Muscle of leg (tissue), 11 donors: ENCODE results near the gene POLR2H. TPM values are rescaled to one million over a fixed set of nuclear protein-coding genes. Genes with fewer than 3 reads are reported as not detected.

Experiments
- DNase-seq: peaks from one replicate; pipeline ENCODE4 v3.0.0; 2013
- H3K27ac ChIP-seq: one replicate; pipeline ENCODE4 v1.5.1; 2013; ENCODE audit warnings: mild to moderate bottlenecking, low read length, control low read depth
- H3K27me3 ChIP-seq: one replicate; pipeline ENCODE4 v1.6.1; 2013; ENCODE audit warnings: low read length; ENCODE audit not compliant: control insufficient read depth, insufficient read depth
- H3K36me3 ChIP-seq: one replicate; pipeline ENCODE4 v1.6.1; 2013; ENCODE audit warnings: low read length; ENCODE audit not compliant: control insufficient read depth, insufficient read depth
- H3K4me1 ChIP-seq: one replicate; pipeline ENCODE4 v1.6.1; 2013; ENCODE audit warnings: low read length; ENCODE audit not compliant: control insufficient read depth, insufficient read depth
- H3K4me3 ChIP-seq: one replicate; pipeline ENCODE4 v1.5.1; 2013; ENCODE audit warnings: low read length, control low read depth
- H3K9me3 ChIP-seq: replicated peaks from 2 replicates; pipeline ENCODE4 v1.6.1; 2013; ENCODE audit warnings: low read depth, low read length; ENCODE audit not compliant: control insufficient read depth
- WGBS: methylation state at CpG from one replicate; pipeline ENCODE4 v1.1.5; 2013; ENCODE audit warnings: missing lambda C conversion rate; ENCODE audit not compliant: insufficient coverage; 5-methylcytosine and 5-hydroxymethylcytosine counted together
- polyA plus RNA-seq, 8 donors: library from polyadenylated mRNA; unstranded; fragments of 120-200 nt; gene quantifications; one replicate each; pipeline versions ENCODE4 v1.2.1 to v1.2.3, GENCODE V29; 2013; ENCODE audit warnings: inconsistent platforms in 1 of 8, low replicate concordance in 1 of 8; ENCODE audit not compliant: insufficient read length in 8 of 8, insufficient read depth in 1 of 8
- total RNA-seq: library from RNA; stranded (reverse); fragments of 120-200 nt; gene quantifications from one replicate; pipeline ENCODE4 v1.2.4, GENCODE V29; 2013

The POLR2H gene
- total and polyA plus RNA-seq, 9 donors = 39.9 to 55.0 (median 49.3) TPM

GRCh38 chr3:184322731-184323487 is 38.6 kb upstream of the POLR2H start:
- DNase-seq = no peak
- H3K27ac ChIP-seq = no peak overlapping the region
- no peaks in the 10 kb centered on the region for H3K9me3 ChIP-seq
- no peaks in the 10 kb centered on the region for H3K27me3 ChIP-seq
- peaks cover 97% of the 10 kb centered on the region for H3K36me3 ChIP-seq
- WGBS = 93% methylated on average over 12 of the region's 20 CpGs
- no peak overlapping the region for H3K4me3 ChIP-seq
- peaks cover 13% of the 10 kb centered on the region for H3K4me1 ChIP-seq

DNA sequence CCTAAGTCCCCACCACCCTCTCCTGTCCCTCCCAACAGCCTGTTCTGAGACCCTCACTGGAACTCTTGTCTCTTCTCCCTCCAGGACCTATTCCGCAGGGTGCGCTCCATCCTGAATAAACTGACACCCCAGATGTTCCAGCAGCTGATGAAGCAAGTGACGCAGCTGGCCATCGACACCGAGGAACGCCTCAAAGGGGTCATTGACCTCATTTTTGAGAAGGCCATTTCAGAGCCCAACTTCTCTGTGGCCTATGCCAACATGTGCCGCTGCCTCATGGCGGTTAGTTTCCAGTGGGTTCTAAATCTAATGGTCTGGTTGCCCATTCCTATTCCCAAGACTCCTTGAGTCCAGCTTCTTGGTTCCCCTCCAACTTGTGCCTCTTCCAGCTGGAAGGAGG is 37.8 kb upstream of the POLR2H start:
- Histone ChIP-seq H3K4me1 (peaks cover 13% of the 10 kb centered on the region), H3K4me3 (no peak overlapping the region), H3K27ac (no peak overlapping the region), H3K9me3 (no peaks in the 10 kb centered on the region), H3K36me3 (peaks cover 98% of the 10 kb centered on the region), H3K27me3 (no peaks in the 10 kb centered on the region)
- 94% methylated on average over 8 of the region's 8 CpGs for WGBS
- DNase-seq = no peak

DNA sequence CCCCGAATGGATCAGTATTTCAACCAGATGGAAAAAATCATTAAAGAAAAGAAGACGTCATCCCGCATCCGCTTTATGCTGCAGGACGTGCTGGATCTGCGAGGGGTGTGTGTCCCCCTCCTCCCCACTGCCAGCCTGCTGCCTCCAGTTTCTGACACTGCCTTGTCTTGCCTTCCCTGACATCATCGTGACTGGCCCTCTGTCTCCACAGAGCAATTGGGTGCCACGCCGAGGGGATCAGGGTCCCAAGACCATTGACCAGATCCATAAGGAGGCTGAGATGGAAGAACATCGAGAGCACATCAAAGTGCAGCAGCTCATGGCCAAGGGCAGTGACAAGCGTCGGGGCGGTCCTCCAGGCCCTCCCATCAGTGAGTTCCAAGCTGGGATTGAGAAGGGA is 36.2 kb upstream of the POLR2H start:
- no peak for DNase-seq
- H3K4me3 ChIP-seq = no peak overlapping the region
- H3K4me1 ChIP-seq = peaks cover 2% of the 10 kb centered on the region
- 86% methylated on average over 13 of the region's 13 CpGs for WGBS
- no peaks in the 10 kb centered on the region for H3K9me3 ChIP-seq
- no peak overlapping the region for H3K27ac ChIP-seq
- H3K27me3 ChIP-seq = no peaks in the 10 kb centered on the region
- peaks cover 94% of the 10 kb centered on the region for H3K36me3 ChIP-seq

- no peaks in the 10 kb centered on the region for H3K9me3 ChIP-seq
- no peak overlapping the region for H3K27ac ChIP-seq
- H3K4me3 ChIP-seq = no peak overlapping the region
- H3K4me1 ChIP-seq = no peaks in the 10 kb centered on the region
- H3K36me3 ChIP-seq = peaks cover 90% of the 10 kb centered on the region
- no CpG with 5 or more reads among the region's 6 CpGs for WGBS
- no peaks in the 10 kb centered on the region for H3K27me3 ChIP-seq
- no peak for DNase-seq
Observed at GRCh38 chr3:184325715-184326369, 35.7 kb upstream of the POLR2H start.

GRCh38 chr3:184327171-184327570 is 34.3 kb upstream of the POLR2H start:
- 92% methylated on average over 21 of the region's 21 CpGs for WGBS
- peaks cover 90% of the 10 kb centered on the region for H3K36me3 ChIP-seq
- no peak for DNase-seq
- no peaks in the 10 kb centered on the region for H3K9me3 ChIP-seq
- H3K27me3 ChIP-seq = no peaks in the 10 kb centered on the region
- no peak overlapping the region for H3K27ac ChIP-seq
- no peak overlapping the region for H3K4me3 ChIP-seq
- H3K4me1 ChIP-seq = no peaks in the 10 kb centered on the region

GRCh38 chr3:184328516-184328915 is 33.0 kb upstream of the POLR2H start:
- H3K27me3 ChIP-seq = no peaks in the 10 kb centered on the region
- H3K4me1 ChIP-seq = no peaks in the 10 kb centered on the region
- no peak overlapping the region for H3K4me3 ChIP-seq
- WGBS = 51% methylated on average over 3 of the region's 3 CpGs
- no peak overlapping the region for H3K27ac ChIP-seq
- peaks cover 90% of the 10 kb centered on the region for H3K36me3 ChIP-seq
- H3K9me3 ChIP-seq = no peaks in the 10 kb centered on the region
- DNase-seq = no peak

- WGBS = 69% methylated on average over 10 of the region's 10 CpGs
- Histone ChIP-seq H3K9me3 (no peaks in the 10 kb centered on the region), H3K27ac (no peak overlapping the region), H3K36me3 (peaks cover 70% of the 10 kb centered on the region), H3K27me3 (no peaks in the 10 kb centered on the region), H3K4me1 (peaks cover 19% of the 10 kb centered on the region), H3K4me3 (no peak overlapping the region)
- DNase-seq = no peak
Observed at GRCh38 chr3:184332370-184333090, 29.0 kb upstream of the POLR2H start.

GRCh38 chr3:184333190-184333589 is 28.3 kb upstream of the POLR2H start:
- WGBS = 80% methylated on average over 6 of the region's 6 CpGs

DNA sequence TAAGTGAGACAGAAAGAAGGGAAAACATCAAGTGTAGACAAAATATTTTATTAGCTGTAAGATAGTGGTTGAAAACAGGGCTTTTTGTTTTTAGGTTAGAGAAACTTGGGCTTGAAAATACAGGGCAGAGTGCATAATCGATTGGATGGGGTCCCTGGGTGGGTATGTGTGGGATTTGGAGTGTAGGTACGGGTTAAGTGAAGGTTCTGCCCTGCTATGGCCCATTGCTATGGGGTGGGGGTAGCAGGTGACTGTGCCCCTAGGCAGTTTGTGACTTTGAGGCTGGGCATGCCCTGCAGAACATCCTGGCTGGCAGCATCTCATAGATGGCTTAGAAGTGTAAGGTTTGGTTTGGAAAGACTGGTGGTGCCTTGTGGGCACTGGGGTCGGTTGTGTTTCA is 27.8 kb upstream of the POLR2H start:
- Histone ChIP-seq H3K4me3 (no peak overlapping the region), H3K36me3 (peaks cover 58% of the 10 kb centered on the region), H3K4me1 (peaks cover 31% of the 10 kb centered on the region), H3K27ac (no peak overlapping the region), H3K9me3 (no peaks in the 10 kb centered on the region), H3K27me3 (no peaks in the 10 kb centered on the region)
- 100% methylated on average over 1 of the region's 3 CpGs for WGBS
- no peak for DNase-seq

More at GRCh38 chr3:184333190-184333589, 28.3 kb upstream of the POLR2H start:
- Histone ChIP-seq H3K36me3 (peaks cover 63% of the 10 kb centered on the region), H3K27me3 (no peaks in the 10 kb centered on the region), H3K9me3 (no peaks in the 10 kb centered on the region), H3K4me3 (no peak overlapping the region), H3K27ac (no peak overlapping the region), H3K4me1 (peaks cover 26% of the 10 kb centered on the region)
- no peak for DNase-seq

DNA sequence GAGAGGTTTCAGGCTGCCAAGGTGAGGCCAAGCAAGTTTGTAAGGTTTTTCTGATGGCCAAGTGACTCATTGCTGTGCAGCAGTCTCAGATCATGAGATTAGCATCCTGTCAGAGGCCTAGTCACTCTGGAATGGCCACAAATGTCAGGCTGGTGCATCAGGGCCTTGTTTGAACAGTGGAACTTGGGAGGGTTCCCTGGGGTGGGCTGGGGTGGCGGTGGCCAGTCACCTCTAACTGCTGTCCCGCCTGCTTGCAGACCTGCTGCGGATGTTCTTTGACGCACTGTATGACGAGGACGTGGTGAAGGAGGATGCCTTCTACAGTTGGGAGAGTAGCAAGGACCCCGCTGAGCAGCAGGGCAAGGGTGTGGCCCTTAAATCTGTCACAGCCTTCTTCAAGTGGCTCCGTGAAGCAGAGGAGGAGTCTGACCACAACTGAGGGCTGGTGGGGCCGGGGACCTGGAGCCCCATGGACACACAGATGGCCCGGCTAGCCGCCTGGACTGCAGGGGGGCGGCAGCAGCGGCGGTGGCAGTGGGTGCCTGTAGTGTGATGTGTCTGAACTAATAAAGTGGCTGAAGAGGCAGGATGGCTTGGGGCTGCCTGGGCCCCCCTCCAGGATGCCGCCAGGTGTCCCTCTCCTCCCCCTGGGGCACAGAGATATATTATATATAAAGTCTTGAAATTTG is 26.9 kb upstream of the POLR2H start:
- 68% methylated on average over 14 of the region's 15 CpGs for WGBS
- Histone ChIP-seq H3K27ac (peak overlapping the region; percentile 96), H3K4me1 (peaks cover 38% of the 10 kb centered on the region)

More for the DNA sequence above, 26.9 kb upstream of the POLR2H start:
- Histone ChIP-seq H3K4me3 (no peak overlapping the region), H3K36me3 (peaks cover 52% of the 10 kb centered on the region), H3K9me3 (no peaks in the 10 kb centered on the region), H3K27me3 (no peaks in the 10 kb centered on the region)
- no peak for DNase-seq
